CD4-positive, alpha-beta T cell treated with Interleukin-12 subunit alpha and Interleukin-12 subunit beta, for 1 hour (primary cell): ENCODE measurements around the gene GKN2.
"Not testable (repeated sequence)": the region's sequence is repeated elsewhere in the genome, so short reads cannot be mapped to it uniquely, and the experiment has no call there.

ENCODE experiments used
- DNase-seq: peaks from one replicate; pipeline ENCODE4 v3.0.0-alpha.2; 2020

GKN2 gene

DNA sequence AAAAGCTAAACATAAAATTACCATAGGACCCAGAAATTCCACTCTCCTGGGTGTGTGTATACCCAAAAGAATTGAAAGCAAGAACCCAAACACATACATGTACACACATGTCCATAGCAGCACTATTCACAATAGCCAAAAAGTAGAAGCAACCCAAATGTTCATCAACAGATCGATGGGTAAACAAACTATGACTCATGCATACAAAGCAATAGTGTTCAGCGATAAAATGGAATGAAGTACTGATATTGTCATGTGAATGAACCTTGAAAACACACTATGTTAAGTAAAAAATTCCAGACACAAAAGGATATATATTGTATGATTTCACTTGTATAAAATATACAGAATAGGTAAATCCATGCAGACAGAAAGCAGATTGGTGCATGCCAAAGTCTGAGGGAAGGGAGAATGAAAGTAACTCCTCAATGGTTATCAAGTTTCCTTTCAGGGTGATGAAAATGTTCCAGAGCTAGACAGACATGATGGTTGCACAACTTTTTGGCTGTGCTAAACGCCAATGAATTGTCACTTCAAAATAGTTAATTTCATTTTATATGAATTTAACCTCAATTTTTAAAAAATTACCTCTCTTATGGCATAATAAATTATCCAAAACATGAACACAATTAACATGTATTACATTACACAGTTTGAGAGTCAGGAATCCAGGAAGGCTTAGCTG is 35.5 kb downstream of the GKN2 start:
- DNase-seq: no peak

- DNase-seq: no peak
These were observed 36.5 kb downstream of the GKN2 start for GRCh38 chr2:68916226-68916625.

DNA sequence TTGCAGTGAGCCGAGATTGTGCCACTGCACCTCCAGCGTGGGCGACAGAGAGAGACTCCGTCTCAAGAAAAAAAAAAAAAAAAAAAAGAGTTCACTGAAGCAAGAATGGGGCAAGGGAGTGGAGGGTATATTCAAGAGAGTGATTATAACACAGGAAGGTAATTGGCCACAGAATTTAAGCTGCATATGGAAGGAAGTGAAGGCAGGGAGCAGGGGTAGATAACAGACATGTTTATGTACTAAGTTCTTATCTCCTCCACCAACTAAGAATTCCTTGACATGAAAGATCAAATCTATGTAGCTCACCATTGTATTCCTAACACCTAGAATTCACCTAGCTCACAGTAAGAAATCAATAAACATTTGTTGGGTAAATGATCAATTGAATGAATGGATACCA is 37.3 kb downstream of the GKN2 start:
- DNase-seq: no peak

DNA sequence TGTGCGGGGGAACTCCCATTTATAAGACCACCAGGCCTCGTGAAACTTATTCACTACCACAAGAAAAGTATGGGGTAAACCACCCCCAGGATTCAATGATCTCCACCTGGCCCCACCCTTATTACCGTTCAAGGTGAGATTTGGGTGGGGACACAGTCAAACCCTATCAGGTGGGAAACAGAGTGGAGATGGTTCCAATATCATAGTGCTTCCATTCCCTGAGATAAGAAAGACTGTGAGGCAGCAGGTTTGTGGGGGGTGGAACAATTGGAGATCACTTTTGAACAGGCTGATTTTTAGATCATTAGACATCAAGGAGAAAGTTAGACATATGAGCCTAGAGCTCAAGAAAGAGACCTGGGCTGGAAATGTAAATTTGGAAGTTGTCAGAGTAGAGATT is 39.3 kb downstream of the GKN2 start:
- no peak for DNase-seq

- DNase-seq: peak; percentile 52
These were observed 40.0 kb downstream of the GKN2 start for GRCh38 chr2:68912732-68913131.

DNA sequence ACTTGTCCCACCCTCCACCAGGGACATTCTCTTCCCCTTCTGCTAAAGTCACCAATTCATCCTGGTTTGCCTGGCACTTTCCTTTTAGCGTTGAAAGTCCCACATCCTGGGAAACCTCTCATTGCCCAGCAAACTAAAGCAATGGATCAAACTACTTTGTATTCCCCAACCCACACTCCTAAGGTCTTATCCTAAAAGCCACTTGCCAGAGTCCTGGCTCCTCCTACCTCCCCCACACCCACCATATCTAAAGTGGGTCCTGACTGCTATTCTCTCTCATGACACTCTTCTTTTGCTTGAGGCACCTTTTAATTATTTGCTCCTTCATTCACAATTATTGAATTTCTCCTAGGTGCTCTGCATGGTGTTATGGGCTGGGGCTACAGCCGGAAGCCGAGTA is 40.6 kb downstream of the GKN2 start:
- DNase-seq: no peak

DNA sequence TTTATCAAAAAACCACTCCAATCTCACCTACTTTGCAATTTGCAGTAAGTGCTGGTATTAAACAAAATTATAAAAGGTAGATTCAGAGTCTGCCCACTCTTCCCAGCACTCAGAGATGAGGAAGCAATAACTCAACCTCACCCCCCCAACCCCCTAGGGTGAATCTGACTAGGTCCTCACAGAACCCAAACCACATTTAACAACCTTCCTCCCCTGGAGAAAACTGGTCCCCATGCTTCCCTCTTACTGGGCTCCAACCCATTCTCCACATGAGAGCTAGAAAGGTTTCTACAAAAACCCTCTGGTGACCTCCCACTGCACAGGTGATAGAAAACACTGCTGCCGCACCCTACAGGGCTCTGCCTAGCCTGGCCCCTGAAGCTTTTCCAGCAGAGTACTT is 41.0 kb downstream of the GKN2 start:
- no peak for DNase-seq

DNA sequence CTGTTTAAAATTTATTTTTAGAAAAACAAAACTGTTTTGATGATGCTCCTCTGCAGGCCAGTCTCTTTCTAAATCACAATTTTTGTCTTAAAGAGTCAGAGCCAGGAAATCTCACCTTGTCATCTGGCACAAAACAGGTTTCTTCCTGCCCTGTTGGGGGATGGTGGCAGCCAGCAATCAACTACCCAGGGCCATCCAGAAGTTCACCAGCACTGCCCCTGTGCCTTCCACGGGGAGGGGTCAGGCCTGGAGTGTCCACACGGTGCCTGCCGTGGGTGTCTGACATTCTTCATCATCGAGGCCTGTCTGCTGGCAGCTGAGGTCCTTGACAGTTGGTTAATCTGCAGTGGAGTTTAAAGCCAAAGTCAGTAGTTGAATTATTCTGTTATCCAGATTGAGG is 41.4 kb downstream of the GKN2 start:
- DNase-seq: no peak

GRCh38 chr2:68909793-68910674 is 42.7 kb downstream of the GKN2 start:
- DNase-seq: peak; percentile 76

GRCh38 chr2:68908392-68908970 is 44.2 kb downstream of the GKN2 start:
- DNase-seq: peak; percentile 89

DNA sequence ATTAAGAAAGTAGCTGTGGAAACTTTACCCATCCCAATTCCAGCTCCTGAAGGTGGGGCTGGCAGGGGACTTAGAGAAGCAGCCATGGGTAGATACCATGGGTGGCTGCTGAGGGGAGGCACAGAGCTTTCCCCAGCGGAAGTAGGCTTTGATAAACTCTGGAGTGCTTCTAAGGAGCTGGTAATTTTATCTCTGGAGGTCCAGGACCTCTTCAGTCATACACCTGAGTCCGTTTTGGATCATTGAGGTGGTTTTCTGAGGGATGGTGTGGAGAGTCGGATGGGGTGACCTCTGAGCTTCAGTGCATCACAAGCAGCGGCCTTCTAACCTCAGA is 44.8 kb downstream of the GKN2 start:
- no peak for DNase-seq

- no peak for DNase-seq
These were observed 45.3 kb downstream of the GKN2 start for GRCh38 chr2:68907232-68907919.

GRCh38 chr2:68906716-68907115 is 46.0 kb downstream of the GKN2 start:
- DNase-seq: no peak

- DNase-seq: no peak
These were observed 47.6 kb downstream of the GKN2 start for GRCh38 chr2:68905116-68905515.

- DNase-seq: no peak
These were observed 51.1 kb downstream of the GKN2 start for GRCh38 chr2:68901561-68901960.

- no peak for DNase-seq
These were observed 51.5 kb downstream of the GKN2 start for GRCh38 chr2:68901199-68901514.

DNA sequence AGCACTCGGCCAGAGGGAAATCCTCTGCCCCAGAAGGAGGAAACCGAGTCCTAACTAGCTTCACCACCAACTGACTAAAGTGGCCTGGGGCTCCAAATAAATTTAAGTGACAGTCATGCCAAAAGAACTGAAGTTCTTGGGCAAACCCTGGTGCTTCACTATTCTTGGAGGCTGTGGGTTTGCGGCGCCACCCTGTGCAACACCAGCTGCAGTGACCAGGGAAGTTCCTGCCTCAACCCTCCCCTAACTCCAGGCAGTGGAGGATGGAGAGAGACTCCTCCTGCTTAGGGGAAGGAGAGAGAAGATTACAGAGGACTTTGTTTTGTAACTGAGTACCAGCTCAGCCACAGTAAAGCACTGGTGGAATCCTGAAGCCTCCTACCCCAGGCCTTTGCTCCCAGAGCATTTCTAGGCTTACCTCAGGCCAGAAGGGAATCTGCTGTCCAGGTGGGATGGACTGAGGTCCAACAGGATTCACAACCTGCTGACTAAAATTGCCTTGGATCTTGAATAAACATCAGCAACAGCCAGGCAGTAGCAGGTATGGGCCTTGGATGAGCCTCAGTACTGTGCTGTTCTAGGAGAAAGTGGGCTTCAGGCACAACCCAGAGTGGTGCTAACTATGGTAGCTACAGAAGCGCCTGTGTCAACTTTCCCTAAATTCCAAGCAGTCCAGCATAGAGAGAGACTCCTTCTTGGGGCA is 52.0 kb downstream of the GKN2 start:
- no peak for DNase-seq

DNA sequence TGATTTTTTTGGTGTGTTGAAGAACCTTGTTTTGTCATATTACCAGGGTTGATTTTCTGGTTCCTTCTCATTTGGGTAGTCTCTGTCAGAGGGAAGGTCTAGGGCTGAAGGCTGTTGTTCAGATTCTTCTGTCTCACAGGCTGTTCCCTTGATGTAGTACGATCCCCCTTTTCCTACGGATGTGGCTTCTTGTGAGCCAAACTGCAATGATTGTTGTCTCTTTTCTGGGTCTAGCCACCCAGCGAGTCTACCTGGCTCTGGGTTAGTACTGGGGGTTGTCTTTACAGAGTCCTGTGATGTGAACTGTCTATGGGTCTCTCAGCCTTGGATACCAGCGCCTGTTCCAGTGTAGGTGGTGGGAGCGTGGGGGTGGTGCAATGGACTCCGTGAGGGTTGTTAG is 56.7 kb downstream of the GKN2 start:
- not testable (repeated sequence) for DNase-seq
